Measurements from ENCODE around the gene CRYZL1.

Gene CRYZL1

GRCh38 chr21:33544451-33545195 is 96.9 kb downstream of the CRYZL1 start:
- in situ Hi-C loops (cut with MboI; ENCODE audit: low pct_unique_long_range_greater_than_20kb, low sequenced_read_pairs, unreplicated experiment), result no loop called here
- no peak for TF ChIP-seq CTCF (IDR thresholded peaks at IDR 0.05; ENCODE audit: extremely low read depth, insufficient read depth, missing control alignments)
- no peak for DNase-seq (ENCODE audit: low spot score)

- DNase-seq (ENCODE audit: low spot score), result peak; percentile 46
- in situ Hi-C loops (cut with MboI; ENCODE audit: low pct_unique_long_range_greater_than_20kb, low sequenced_read_pairs, unreplicated experiment), result no loop called here
- no peak for TF ChIP-seq CTCF (IDR thresholded peaks at IDR 0.05; ENCODE audit: extremely low read depth, insufficient read depth, missing control alignments)
These were observed 97.9 kb downstream of the CRYZL1 start for GRCh38 chr21:33543505-33544129.

GRCh38 chr21:33542640-33543504 is 98.7 kb downstream of the CRYZL1 start, which contains the start of gene SON:
SON (plus strand) TSS chr21:33543038; CDS start chr21:33543093, 55 bp downstream.
- in situ Hi-C loops (cut with MboI; ENCODE audit: low pct_unique_long_range_greater_than_20kb, low sequenced_read_pairs, unreplicated experiment), result no loop called here
- no peak for TF ChIP-seq CTCF (IDR thresholded peaks at IDR 0.05; ENCODE audit: extremely low read depth, insufficient read depth, missing control alignments)

GRCh38 chr21:33541756-33542639 is 99.5 kb downstream of the CRYZL1 start, which contains the start of gene GART:
GART (minus strand) TSS chr21:33542117; CDS start chr21:33539315, 2,802 bp downstream.
- no peak for TF ChIP-seq CTCF (IDR thresholded peaks at IDR 0.05; ENCODE audit: extremely low read depth, insufficient read depth, missing control alignments)
- in situ Hi-C loops (cut with MboI; ENCODE audit: low pct_unique_long_range_greater_than_20kb, low sequenced_read_pairs, unreplicated experiment), result no loop called here
- peak; percentile 82 for DNase-seq (ENCODE audit: low spot score)

More at GRCh38 chr21:33542640-33543504, 98.7 kb downstream of the CRYZL1 start, which contains the start of gene SON:
- peak; percentile 95 for DNase-seq (ENCODE audit: low spot score)

GRCh38 chr21:33541105-33541711 is 100.3 kb downstream of the CRYZL1 start:
- peak; percentile 24 for DNase-seq (ENCODE audit: low spot score)
- no peak for TF ChIP-seq CTCF (IDR thresholded peaks at IDR 0.05; ENCODE audit: extremely low read depth, insufficient read depth, missing control alignments)
- in situ Hi-C loops (cut with MboI; ENCODE audit: low pct_unique_long_range_greater_than_20kb, low sequenced_read_pairs, unreplicated experiment), result no loop called here

All from GM13977 (cell line).